ENCODE measurements around the gene PASK.

GRCh38 chr2:241178961-241179360, 29.7 kb upstream of the PASK start:
- no peak for TF ChIP-seq POLR2AphosphoS5 (IDR thresholded peaks at IDR 0.05)
- TF ChIP-seq CTCF (IDR thresholded peaks at IDR 0.05; ENCODE audit: poor library complexity, severe bottlenecking): no peak
- no peak for TF ChIP-seq EZH2 (IDR thresholded peaks at IDR 0.05; ENCODE audit: borderline replicate concordance, insufficient read depth, low read length, poor library complexity, severe bottlenecking)
- no peak for TF ChIP-seq SMC3 (conservative IDR thresholded peaks at IDR 0.05; ENCODE audit: poor library complexity)
- TF ChIP-seq TAF1 (IDR thresholded peaks at IDR 0.05; ENCODE audit: low read depth): no peak
- no peak for TF ChIP-seq EP300 (conservative IDR thresholded peaks at IDR 0.05; ENCODE audit: poor library complexity, severe bottlenecking)
- TF ChIP-seq MXI1 (conservative IDR thresholded peaks at IDR 0.05; ENCODE audit: poor library complexity, severe bottlenecking): no peak
- TF ChIP-seq RAD21 (conservative IDR thresholded peaks at IDR 0.05): no peak
- no peak for TF ChIP-seq REST (IDR thresholded peaks at IDR 0.05; ENCODE audit: borderline replicate concordance)
